Gastrocnemius medialis (tissue), 4 donors: ENCODE measurements around the gene TUT4. TPM values are rescaled to one million over a fixed set of nuclear protein-coding genes. Genes with fewer than 3 reads are reported as not detected.

Source experiments
- ATAC-seq, 2 donors: fragments of 150-250 bp; one replicate each; pipeline ENCODE4 v1.9.1; 2016
- DNase-seq, 2 donors: peaks; one replicate each; pipeline ENCODE4 v3.0.0-alpha.2; 2019
- H3K27ac ChIP-seq, 4 donors: fragments of 200-600 bp; sonication (generic); 1 replicate in 1 of 4; 2 replicates in 3 of 4; pipeline ENCODE4 v1.5.1; 2016 to 2018; ENCODE audit warnings: mild to moderate bottlenecking in 2 of 4, moderate library complexity in 1 of 4
- H3K27me3 ChIP-seq, 3 donors: fragments of 200-600 bp; sonication (generic) in 2 of 3; 1 replicate in 1 of 3; 2 replicates in 2 of 3; pipeline versions ENCODE4 v1.5.1 to v1.6.0; 2016 to 2019; ENCODE audit warnings: mild to moderate bottlenecking in 1 of 3, moderate library complexity in 1 of 3
- H3K36me3 ChIP-seq, 2 donors: fragments of 200-600 bp; sonication (generic) in 1 of 2; one replicate each; pipeline ENCODE4 v1.5.1; 2017 to 2018
- H3K4me1 ChIP-seq, 2 donors: fragments of 200-600 bp; sonication (generic) in 1 of 2; one replicate each; pipeline ENCODE4 v1.5.1; 2016 to 2017; ENCODE audit warnings: mild to moderate bottlenecking in 2 of 2
- H3K4me3 ChIP-seq, 4 donors: fragments of 200-600 bp; sonication (generic) in 3 of 4; 1 replicate in 1 of 4; 2 replicates in 3 of 4; pipeline ENCODE4 v1.5.1; 2016 to 2019; ENCODE audit warnings: mild to moderate bottlenecking in 2 of 4
- H3K9me3 ChIP-seq, 3 donors: fragments of 200-600 bp; sonication (generic) in 2 of 3; 1 replicate in 1 of 3; 2 replicates in 2 of 3; pipeline ENCODE4 v1.5.1; 2016 to 2019
- CTCF ChIP-seq, 5 experiments: fragments of 450-650 bp in 3 of 5; fragments of 200-600 bp in 2 of 5; sonication (generic) in 2 of 5; IDR thresholded peaks in 4 of 5; conservative IDR thresholded peaks in 1 of 5; 1 replicate in 4 of 5; 2 replicates in 1 of 5; pipeline ENCODE4 v1.5.1; 2016 to 2019; ENCODE audit warnings: antibody characterized with exemption in 5 of 5, mild to moderate bottlenecking in 3 of 5, moderate library complexity in 3 of 5
- POLR2A ChIP-seq, 2 donors: fragments of 450-650 bp; IDR thresholded peaks; one replicate each; pipeline ENCODE4 v1.6.1; 2017; ENCODE audit warnings: antibody characterized with exemption in 2 of 2, mild to moderate bottlenecking in 2 of 2, moderate library complexity in 2 of 2
- in situ Hi-C, 4 donors: fragments of 200-750 bp; cut with MboI; loops; one replicate each; pipeline versions ENCODE4 v1.15.0 to v1.8.0; 2017; ENCODE audit warnings: low sequenced_read_pairs in 4 of 4
- intact Hi-C: fragments of 100-400 bp; cut with DNase I; formaldehyde crosslinking; loops from one replicate; pipeline ENCODE4 v1.15.1; 2023; ENCODE audit warnings: low total_unique reads
- total RNA-seq, 4 donors: library from RNA; depleted of rRNA; stranded (reverse); fragments of >200 nt; gene quantifications; one replicate each; pipeline versions ENCODE4 v1.1.0 to v1.2.3, GENCODE V29; 2016

The TUT4 gene
- total RNA-seq, 4 donors from 2014 or later, result 51.7 to 152 (median 67.5) TPM

DNA sequence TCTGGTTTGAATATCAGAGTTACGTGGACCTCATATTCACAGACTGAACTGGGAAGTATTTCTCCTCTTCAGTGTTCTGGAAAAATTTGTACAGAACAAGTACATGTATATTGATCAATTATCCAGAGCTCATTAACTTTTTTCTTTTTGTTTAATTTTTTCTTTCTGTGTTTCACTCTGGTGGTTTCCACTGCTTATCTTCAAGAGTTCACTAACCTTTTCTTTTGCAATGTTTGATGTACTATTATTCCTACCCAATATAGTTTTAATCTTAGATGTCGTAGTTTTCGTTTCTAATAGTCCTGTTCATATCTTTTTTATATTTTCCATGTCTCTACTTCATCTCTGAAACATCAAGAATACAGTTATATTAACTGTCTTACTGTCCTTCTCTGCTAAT lies 46.5 kb downstream of the TUT4 start:
- no peak overlapping the region for H3K4me3 ChIP-seq
- H3K27me3 ChIP-seq, result no peaks in the 10 kb centered on the region
- no peak for DNase-seq
- H3K9me3 ChIP-seq, result no peaks in the 10 kb centered on the region
- in situ Hi-C loops, result no loop called here
- intact Hi-C loops, result no loop called here
- H3K4me1 ChIP-seq, result peaks cover 6 to 8% of the 10 kb centered on the region in 2 donors
- H3K27ac ChIP-seq, result no peak overlapping the region
- no peak for ATAC-seq
- H3K36me3 ChIP-seq, result no peaks in the 10 kb centered on the region
- TF ChIP-seq POLR2A (IDR thresholded peaks at IDR 0.05), result no peak
- no peak for TF ChIP-seq CTCF (IDR thresholded peaks at IDR 0.05 in 4 of 5, conservative IDR thresholded peaks at IDR 0.05 in 1 of 5)

GRCh38 chr1:52504720-52505119 lies 48.2 kb downstream of the TUT4 start:
- H3K4me3 ChIP-seq, result no peak overlapping the region
- DNase-seq (no peak), ATAC-seq (no peak)
- no peak overlapping the region for H3K27ac ChIP-seq
- TF ChIP-seq CTCF (IDR thresholded peaks at IDR 0.05 in 4 of 5, conservative IDR thresholded peaks at IDR 0.05 in 1 of 5) (no peak), POLR2A (IDR thresholded peaks at IDR 0.05) (no peak)
- intact Hi-C loops (no loop called here), in situ Hi-C loops (no loop called here)
- H3K4me1 ChIP-seq, result no peaks in the 10 kb centered on the region
- H3K9me3 ChIP-seq, result no peaks in the 10 kb centered on the region
- H3K36me3 ChIP-seq, result no peaks in the 10 kb centered on the region
- no peaks in the 10 kb centered on the region for H3K27me3 ChIP-seq

DNA sequence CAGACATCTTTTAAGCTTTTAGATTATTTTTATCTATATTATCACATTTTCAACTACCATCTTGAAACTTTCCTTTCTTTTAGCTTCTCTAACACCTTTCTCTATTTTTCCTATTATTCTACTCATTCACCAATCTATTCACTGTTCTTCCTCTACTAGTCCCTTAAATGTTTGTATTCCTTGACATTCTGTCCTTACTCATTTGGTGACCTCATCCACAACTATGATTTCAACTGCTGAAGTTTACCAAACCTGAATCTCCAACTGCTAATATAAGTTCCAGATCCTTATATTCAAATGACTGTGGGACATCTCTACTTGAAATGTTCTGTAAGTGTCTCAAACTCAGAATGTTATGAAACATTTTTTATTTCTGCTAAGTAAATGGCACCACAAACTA lies 49.2 kb downstream of the TUT4 start:
- intact Hi-C loops, result no loop called here
- no peak for TF ChIP-seq POLR2A (IDR thresholded peaks at IDR 0.05)
- TF ChIP-seq CTCF (IDR thresholded peaks at IDR 0.05 in 4 of 5, conservative IDR thresholded peaks at IDR 0.05 in 1 of 5), result no peak
- Histone ChIP-seq H3K36me3 (no peaks in the 10 kb centered on the region), H3K27me3 (no peaks in the 10 kb centered on the region), H3K4me3 (no peak overlapping the region), H3K9me3 (no peaks in the 10 kb centered on the region), H3K4me1 (no peaks in the 10 kb centered on the region), H3K27ac (no peak overlapping the region)
- in situ Hi-C loops, result no loop called here
- DNase-seq (no peak), ATAC-seq (no peak)

DNA sequence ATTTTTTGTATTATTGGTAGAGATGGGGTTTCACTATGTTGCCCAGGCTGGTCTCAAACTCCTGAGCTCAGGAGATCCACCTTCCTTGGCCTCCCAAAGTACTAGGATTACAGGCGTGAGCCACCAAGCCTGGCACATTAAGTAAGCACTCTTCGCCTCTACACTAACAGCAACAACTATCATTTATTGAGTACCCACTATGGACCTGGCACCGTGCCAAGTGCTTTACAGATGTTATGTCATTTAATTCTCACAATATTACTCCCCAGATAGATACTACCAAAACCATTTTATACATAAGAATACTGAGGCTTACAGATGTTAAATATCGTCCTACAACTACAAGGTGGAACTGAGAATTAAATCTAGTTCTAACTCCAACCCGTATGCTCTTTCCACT lies 50.1 kb downstream of the TUT4 start:
- Histone ChIP-seq H3K4me3 (no peak overlapping the region), H3K27me3 (no peaks in the 10 kb centered on the region), H3K4me1 (no peaks in the 10 kb centered on the region), H3K36me3 (no peaks in the 10 kb centered on the region), H3K27ac (no peak overlapping the region), H3K9me3 (no peaks in the 10 kb centered on the region)
- in situ Hi-C loops, result no loop called here
- ATAC-seq (no peak), DNase-seq (no peak)
- intact Hi-C loops, result no loop called here
- TF ChIP-seq CTCF (IDR thresholded peaks at IDR 0.05 in 4 of 5, conservative IDR thresholded peaks at IDR 0.05 in 1 of 5) (no peak), POLR2A (IDR thresholded peaks at IDR 0.05) (no peak)

DNA sequence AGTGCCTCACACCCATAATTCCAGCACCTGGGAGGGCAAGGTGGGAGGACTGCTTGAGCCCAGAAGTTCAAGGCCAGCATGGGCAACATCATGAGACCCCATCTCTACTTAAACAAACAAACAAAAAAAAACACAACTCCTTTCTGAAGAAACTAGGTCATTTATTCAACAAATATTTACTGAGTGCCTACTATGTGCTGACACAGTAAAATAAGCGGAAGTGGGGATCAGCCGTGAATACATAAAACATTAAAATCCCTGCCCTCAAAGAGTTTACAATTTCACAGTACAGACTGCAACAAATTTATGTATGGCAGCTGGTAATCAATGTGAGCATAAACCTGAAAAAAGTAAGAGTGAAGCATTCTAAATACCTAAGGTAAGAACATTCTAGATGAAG lies 65.3 kb downstream of the TUT4 start:
- Histone ChIP-seq H3K36me3 (peaks cover 0 to 17% of the 10 kb centered on the region in 2 donors), H3K4me1 (no peaks in the 10 kb centered on the region), H3K4me3 (no peak overlapping the region), H3K27me3 (no peaks in the 10 kb centered on the region), H3K9me3 (no peaks in the 10 kb centered on the region), H3K27ac (no peak overlapping the region)
- TF ChIP-seq POLR2A (IDR thresholded peaks at IDR 0.05), result no peak
- TF ChIP-seq CTCF (IDR thresholded peaks at IDR 0.05 in 4 of 5, conservative IDR thresholded peaks at IDR 0.05 in 1 of 5), result no peak
- in situ Hi-C loops, result no loop called here
- intact Hi-C loops, result loop anchor here (10.0 kb wide), 1 partner anchor 197 kb away; no protein-coding TSS in a partner anchor
- DNase-seq (no peak), ATAC-seq (no peak)
